HG03280 (cell line): ENCODE results near the gene MEA1.
A peak's percentile ranks its signal among the peaks of the same experiment; 100 is the strongest.
"Not testable (repeated sequence)": the region's sequence is repeated elsewhere in the genome, so short reads cannot be mapped to it uniquely, and the experiment has no call there.

ENCODE experiments used
- ATAC-seq: cut with Tn5 transposase; IDR thresholded peaks from one replicate; pipeline ENCODE4 v1.9.1; 2021; ENCODE audit warnings: mild to moderate bottlenecking, moderate library complexity; ENCODE audit not compliant: unreplicated experiment

The MEA1 gene

GRCh38 chr6:43013097-43013842, 476 bp downstream of the MEA1 start:
- no peak for ATAC-seq

- ATAC-seq, result no peak
These were observed 1.4 kb downstream of the MEA1 start for GRCh38 chr6:43012364-43012763.

- no peak for ATAC-seq
These were observed 2.5 kb downstream of the MEA1 start for GRCh38 chr6:43011207-43011606.

- ATAC-seq, result no peak
These were observed 4.6 kb downstream of the MEA1 start for GRCh38 chr6:43009124-43009523.

GRCh38 chr6:43007126-43007525, 6.6 kb downstream of the MEA1 start:
- ATAC-seq, result no peak

GRCh38 chr6:43006251-43006650, 7.5 kb downstream of the MEA1 start:
- no peak for ATAC-seq

GRCh38 chr6:43005844-43006243, 7.9 kb downstream of the MEA1 start:
- ATAC-seq, result no peak

- ATAC-seq, result no peak
These were observed 11.9 kb downstream of the MEA1 start for GRCh38 chr6:43001843-43002242.

- not testable (repeated sequence) for ATAC-seq
These were observed 15.5 kb downstream of the MEA1 start for GRCh38 chr6:42998205-42998604.

GRCh38 chr6:42996513-42996912, 17.2 kb downstream of the MEA1 start:
- no peak for ATAC-seq

GRCh38 chr6:42993445-42993844, 20.3 kb downstream of the MEA1 start:
- no peak for ATAC-seq

GRCh38 chr6:42989923-42990322, 23.8 kb downstream of the MEA1 start:
- ATAC-seq, result no peak

GRCh38 chr6:42988486-42989020, 25.2 kb downstream of the MEA1 start:
- no peak for ATAC-seq

- no peak for ATAC-seq
These were observed 26.0 kb downstream of the MEA1 start for GRCh38 chr6:42987533-42988451.

- no peak for ATAC-seq
These were observed 28.7 kb downstream of the MEA1 start for GRCh38 chr6:42984924-42985475.

- ATAC-seq, result peak; percentile 95
These were observed 29.5 kb downstream of the MEA1 start, which contains the start of gene PPP2R5D for GRCh38 chr6:42984001-42984923. TSS of gene PPP2R5D (plus strand) at chr6:42984570. CDS start at chr6:42984678, 108 bp downstream.

- ATAC-seq, result no peak
These were observed 31.9 kb downstream of the MEA1 start for GRCh38 chr6:42981836-42982235.

- ATAC-seq, result no peak
These were observed 34.1 kb downstream of the MEA1 start for GRCh38 chr6:42979523-42980177.

- ATAC-seq, result peak; percentile 92
These were observed 34.8 kb downstream of the MEA1 start, which contains the start of gene PEX6 for GRCh38 chr6:42978839-42979522. TSS of gene PEX6 (minus strand) at chr6:42979181. CDS start at chr6:42979150, 31 bp downstream.
